OCI-LY7 (cell line): ENCODE results near the gene ZW10. TPM values are rescaled to one million over a fixed set of nuclear protein-coding genes. Genes with fewer than 3 reads are reported as not detected.

Source experiments
- BruUV-seq: library from RNA; stranded (reverse); fragments of 400-500 nt; replicated peaks from 2 replicates; lab custom pipeline; 2021; lab: Mats Ljungman, UMichigan
- CTCF ChIA-PET: fragments of 300-600 bp; sonication (Branson Sonifier 250); formaldehyde crosslinking; loops from one replicate; lab custom pipeline; 2022; ENCODE audit warnings: antibody characterized with exemption; ENCODE audit not compliant: unreplicated experiment; lab: Charles Lee
- POLR2A ChIA-PET: fragments of 300-600 bp; sonication (Branson Sonifier 250); formaldehyde crosslinking; loops from one replicate; lab custom pipeline; 2022; ENCODE audit warnings: antibody characterized with exemption; lab: Charles Lee
- DNase-seq: peaks from one replicate; pipeline ENCODE4 v3.0.0-alpha.2; 2015; ENCODE audit warnings: low spot score
- H2AFZ ChIP-seq: fragments of 200-600 bp; sonication (generic), shearing (Covaris generic); 2 replicates; pipeline ENCODE4 v1.6.1; 2014; ENCODE audit warnings: mild to moderate bottlenecking, antibody characterized with exemption, low read length, moderate library complexity
- H3K27ac ChIP-seq: fragments of 200-600 bp; sonication (generic); 2 replicates; pipeline ENCODE4 v1.5.1; 2014; ENCODE audit warnings: mixed run types, low read depth, mild to moderate bottlenecking, moderate library complexity, low read length, inconsistent platforms; ENCODE audit not compliant: poor library complexity, severe bottlenecking
- H3K36me3 ChIP-seq: fragments of 200-600 bp; sonication (generic); 2 replicates; pipeline ENCODE4 v1.6.1; 2014; ENCODE audit warnings: mild to moderate bottlenecking, antibody characterized with exemption, low read length, moderate library complexity, mixed read lengths; ENCODE audit not compliant: insufficient read depth
- H3K4me1 ChIP-seq: fragments of 200-600 bp; sonication (generic); 2 replicates; pipeline ENCODE4 v1.5.1; 2014; ENCODE audit warnings: mild to moderate bottlenecking, low read length; ENCODE audit not compliant: insufficient read depth, poor library complexity, severe bottlenecking
- H3K4me2 ChIP-seq: fragments of 200-600 bp; sonication (generic); 2 replicates; pipeline ENCODE4 v1.6.1; 2014; ENCODE audit warnings: mild to moderate bottlenecking, low read length
- H3K4me3 ChIP-seq: fragments of 200-600 bp; sonication (generic); 2 replicates; pipeline ENCODE4 v1.5.1; 2014; ENCODE audit warnings: mild to moderate bottlenecking, low read depth, low read length; ENCODE audit not compliant: poor library complexity, severe bottlenecking
- H3K79me2 ChIP-seq: fragments of 200-600 bp; sonication (generic); 2 replicates; pipeline ENCODE4 v1.6.1; 2016; ENCODE audit warnings: low read depth, mild to moderate bottlenecking, low read length, moderate library complexity, mixed read lengths; ENCODE audit not compliant: insufficient read depth
- H3K9me2 ChIP-seq: fragments of 200-600 bp; sonication (generic); 2 replicates; pipeline ENCODE4 v1.6.1; 2016; ENCODE audit warnings: mild to moderate bottlenecking, low read length, mixed read lengths; ENCODE audit not compliant: insufficient read depth
- H3K9me3 ChIP-seq: fragments of 200-600 bp; sonication (generic); 2 replicates; pipeline ENCODE4 v1.6.1; 2014; ENCODE audit warnings: mild to moderate bottlenecking, mixed run types, low read length, mixed read lengths
- H4K20me1 ChIP-seq: fragments of 200-600 bp; sonication (generic); 2 replicates; pipeline ENCODE4 v1.6.1; 2014; ENCODE audit warnings: mild to moderate bottlenecking, antibody characterized with exemption, low read length, moderate library complexity, mixed read lengths; ENCODE audit not compliant: insufficient read depth
- CTCF ChIP-seq: fragments of 200-600 bp; sonication (generic); conservative IDR thresholded peaks from 2 replicates; pipeline ENCODE4 v1.5.1; 2014; ENCODE audit warnings: mild to moderate bottlenecking, antibody characterized with exemption, low read length, moderate library complexity, mixed read lengths
- EZH2phosphoT487 ChIP-seq: fragments of 200-600 bp; sonication (generic); IDR thresholded peaks from 2 replicates; pipeline ENCODE4 v1.6.1; 2018; ENCODE audit warnings: low read depth, borderline replicate concordance, mild to moderate bottlenecking, mixed run types, antibody characterized with exemption, low read length, moderate library complexity, mixed read lengths
- intact Hi-C: fragments of 100-400 bp; cut with micrococcal nuclease; formaldehyde crosslinking; loops from one replicate; pipeline ENCODE4 v1.10.0; 2022; ENCODE audit not compliant: unreplicated experiment
- total RNA-seq, 2 experiments: library from RNA; depleted of rRNA in 1 of 2; stranded (reverse); fragments of >200 nt in 1 of 2; shearing (Covaris generic) in 1 of 2; gene quantifications; 2 replicates each; pipeline ENCODE4 v1.2.3, GENCODE V29; 2014 to 2022

ZW10 gene
- total RNA-seq, 2 experiments from 2014 or later: 18.9 to 19.9 TPM

GRCh38 chr11:113760241-113760640 is 13.3 kb downstream of the ZW10 start:
- CTCF ChIA-PET: no interaction called here
- no peaks in the 10 kb centered on the region for H3K79me2 ChIP-seq

GRCh38 chr11:113752932-113753331 is 20.6 kb downstream of the ZW10 start:
- no peaks in the 10 kb centered on the region for H4K20me1 ChIP-seq
- no peaks in the 10 kb centered on the region for H3K9me3 ChIP-seq
- H3K27ac ChIP-seq: no peak overlapping the region
- TF ChIP-seq CTCF (no peak), EZH2phosphoT487 (no peak)
- BruUV-seq: no TSS peak
- intact Hi-C loops: no loop called here
- H2AFZ ChIP-seq: no peak overlapping the region
- no peaks in the 10 kb centered on the region for H3K9me2 ChIP-seq
- H3K4me1 ChIP-seq: no peaks in the 10 kb centered on the region
- CTCF ChIA-PET: no interaction called here
- H3K4me2 ChIP-seq: no peak overlapping the region
- no peak for DNase-seq
- H3K4me3 ChIP-seq: no peak overlapping the region
- no peaks in the 10 kb centered on the region for H3K79me2 ChIP-seq
- POLR2A ChIA-PET: interaction anchor here (0.7 to 1.6 kb wide), 2 partner anchors 10 to 1096 kb away, joined by 3 to 6 read pairs; no protein-coding TSS in a partner anchor
- peaks cover 69% of the 10 kb centered on the region for H3K36me3 ChIP-seq

More at GRCh38 chr11:113760241-113760640, 13.3 kb downstream of the ZW10 start:
- POLR2A ChIA-PET: interaction anchor here (0.6 kb wide), 2 partner anchors 12 to 407 kb away, joined by 3 read pairs; no protein-coding TSS in a partner anchor
- TF ChIP-seq CTCF (no peak), EZH2phosphoT487 (no peak)
- Histone ChIP-seq H3K36me3 (peaks cover 82% of the 10 kb centered on the region), H4K20me1 (0 out of 2 replicates have a peak, but pooled peaks cover 4% of the 10 kb centered on the region), H3K9me3 (no peaks in the 10 kb centered on the region), H3K4me1 (no peaks in the 10 kb centered on the region), H3K27ac (no peak overlapping the region), H3K4me2 (no peak overlapping the region), H3K9me2 (no peaks in the 10 kb centered on the region), H2AFZ (no peak overlapping the region), H3K4me3 (no peak overlapping the region)
- BruUV-seq: no TSS peak
- intact Hi-C loops: no loop called here
- DNase-seq: no peak

- TF ChIP-seq CTCF: no peak
- no peak for TF ChIP-seq EZH2phosphoT487
- no peaks in the 10 kb centered on the region for H3K4me1 ChIP-seq
- H2AFZ ChIP-seq: no peak overlapping the region
- H3K27ac ChIP-seq: no peak overlapping the region
- no peaks in the 10 kb centered on the region for H3K9me3 ChIP-seq
- H3K79me2 ChIP-seq: no peaks in the 10 kb centered on the region
- no peak overlapping the region for H3K4me2 ChIP-seq
- peaks cover 89% of the 10 kb centered on the region for H3K36me3 ChIP-seq
- no TSS peak for BruUV-seq
- no peaks in the 10 kb centered on the region for H3K9me2 ChIP-seq
- no peaks in the 10 kb centered on the region for H4K20me1 ChIP-seq
- ChIA-PET CTCF (no interaction called here), POLR2A (no interaction called here)
- intact Hi-C loops: no loop called here
- DNase-seq: no peak
- H3K4me3 ChIP-seq: no peak overlapping the region
These were observed 37.2 kb downstream of the ZW10 start for GRCh38 chr11:113736323-113736722.
